Type B pancreatic cell (in vitro differentiated cells): ENCODE results near the gene C11orf71. TPM values are rescaled to one million over a fixed set of nuclear protein-coding genes. Genes with fewer than 3 reads are reported as not detected.

Source experiments
- DNase-seq: peaks from one replicate; pipeline ENCODE4 v3.0.0; 2021; ENCODE audit warnings: mixed read lengths; ENCODE audit not compliant: unreplicated experiment; ENCODE audit errors: extremely low spot score
- H3K27ac Mint-ChIP-seq: 2 replicates; pipeline ENCODE4 v1.8.0; 2021; ENCODE audit warnings: mild to moderate bottlenecking, mixed read lengths
- H3K27me3 Mint-ChIP-seq: 2 replicates; pipeline ENCODE4 v1.8.0; 2021; ENCODE audit warnings: mixed read lengths
- H3K36me3 Mint-ChIP-seq: 2 replicates; pipeline ENCODE4 v1.8.0; 2021; ENCODE audit warnings: mixed read lengths
- H3K4me1 Mint-ChIP-seq: one replicate; pipeline ENCODE4 v1.8.0; 2021; ENCODE audit warnings: mixed read lengths; ENCODE audit not compliant: unreplicated experiment
- H3K4me3 Mint-ChIP-seq: 2 replicates; pipeline ENCODE4 v1.8.0; 2021; ENCODE audit warnings: mild to moderate bottlenecking, mixed read lengths
- H3K9me3 Mint-ChIP-seq: 2 replicates; pipeline ENCODE4 v1.8.0; 2021; ENCODE audit warnings: mixed read lengths
- total RNA-seq: library from RNA; stranded (reverse); gene quantifications from 2 replicates; pipeline ENCODE4 v1.2.1, GENCODE V29; 2021; ENCODE audit warnings: low replicate concordance
- TF ChIP-seq, protein P1 (sequence below): fragments of 200-600 bp; sonication (generic); conservative IDR thresholded peaks from 2 replicates; pipeline ENCODE4 v1.5.0; 2021; ENCODE audit warnings: antibody characterized with exemption, mild to moderate bottlenecking

C11orf71 gene
- total RNA-seq, 1 donor from 2014 or later = 11.8 TPM

DNA sequence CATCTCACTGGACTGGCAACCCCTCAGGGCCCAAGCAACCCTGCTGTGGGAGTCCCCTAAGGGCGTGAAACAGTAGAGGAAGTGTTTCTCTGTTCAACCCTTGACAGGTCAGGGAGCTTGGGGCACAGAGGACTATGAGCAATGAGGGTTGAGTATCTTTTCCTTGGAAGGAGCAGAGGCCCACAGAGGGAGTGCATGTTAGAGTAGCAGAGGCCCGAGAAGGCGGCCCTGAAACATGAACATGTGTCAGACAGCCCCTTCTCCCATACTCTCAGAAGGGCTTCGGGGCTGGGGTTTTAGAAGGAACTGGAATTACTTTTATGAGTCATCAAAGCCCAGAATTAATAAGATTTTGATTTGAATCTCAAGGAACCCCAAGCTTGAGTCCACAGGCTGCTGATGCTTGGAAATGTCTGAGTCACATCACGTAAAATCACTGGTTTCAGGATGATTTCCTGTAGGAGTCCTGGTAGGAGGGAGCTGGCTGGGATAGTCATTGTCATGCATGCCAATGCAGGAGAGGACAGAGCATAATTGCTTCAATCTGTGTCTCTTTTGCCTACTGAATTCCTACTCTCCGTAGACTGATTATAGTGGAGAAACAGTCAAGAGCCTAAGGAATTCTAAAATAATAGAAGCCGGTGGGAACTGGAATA, 22.6 kb downstream of the C11orf71 start:
- DNase-seq = no peak
- Mint-ChIP-seq H3K27ac (no peak overlapping the region), H3K36me3 (no peaks in the 10 kb centered on the region), H3K4me3 (no peak overlapping the region), H3K27me3 (peaks cover 12% of the 10 kb centered on the region), H3K9me3 (no peaks in the 10 kb centered on the region), H3K4me1 (no peaks in the 10 kb centered on the region)
- TF ChIP-seq, protein P1, sequence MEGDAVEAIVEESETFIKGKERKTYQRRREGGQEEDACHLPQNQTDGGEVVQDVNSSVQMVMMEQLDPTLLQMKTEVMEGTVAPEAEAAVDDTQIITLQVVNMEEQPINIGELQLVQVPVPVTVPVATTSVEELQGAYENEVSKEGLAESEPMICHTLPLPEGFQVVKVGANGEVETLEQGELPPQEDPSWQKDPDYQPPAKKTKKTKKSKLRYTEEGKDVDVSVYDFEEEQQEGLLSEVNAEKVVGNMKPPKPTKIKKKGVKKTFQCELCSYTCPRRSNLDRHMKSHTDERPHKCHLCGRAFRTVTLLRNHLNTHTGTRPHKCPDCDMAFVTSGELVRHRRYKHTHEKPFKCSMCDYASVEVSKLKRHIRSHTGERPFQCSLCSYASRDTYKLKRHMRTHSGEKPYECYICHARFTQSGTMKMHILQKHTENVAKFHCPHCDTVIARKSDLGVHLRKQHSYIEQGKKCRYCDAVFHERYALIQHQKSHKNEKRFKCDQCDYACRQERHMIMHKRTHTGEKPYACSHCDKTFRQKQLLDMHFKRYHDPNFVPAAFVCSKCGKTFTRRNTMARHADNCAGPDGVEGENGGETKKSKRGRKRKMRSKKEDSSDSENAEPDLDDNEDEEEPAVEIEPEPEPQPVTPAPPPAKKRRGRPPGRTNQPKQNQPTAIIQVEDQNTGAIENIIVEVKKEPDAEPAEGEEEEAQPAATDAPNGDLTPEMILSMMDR = no peak

DNA sequence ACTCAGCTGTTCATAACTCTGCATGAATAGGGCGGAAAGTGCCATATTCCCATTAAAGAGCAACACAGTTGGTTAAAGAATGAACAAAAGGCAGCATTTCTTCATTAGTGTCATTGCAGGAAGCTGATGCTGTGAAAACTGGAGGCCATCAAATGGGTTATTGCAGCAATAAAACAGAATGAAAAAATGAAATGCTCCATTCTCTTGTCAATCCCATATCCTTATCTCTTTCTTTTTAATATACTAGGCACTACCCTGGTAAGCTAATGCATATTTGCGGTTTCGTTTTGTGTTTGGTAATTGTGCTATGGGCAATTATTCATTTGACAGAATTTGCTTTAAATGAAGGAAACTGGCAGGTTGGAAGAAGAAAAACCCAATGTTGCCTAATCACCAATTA, 25.3 kb downstream of the C11orf71 start:
- TF ChIP-seq, protein P1 = no peak
- Mint-ChIP-seq H3K4me1 (no peaks in the 10 kb centered on the region), H3K27ac (no peak overlapping the region), H3K4me3 (no peak overlapping the region), H3K36me3 (no peaks in the 10 kb centered on the region), H3K27me3 (peaks cover 6% of the 10 kb centered on the region), H3K9me3 (no peaks in the 10 kb centered on the region)
- no peak for DNase-seq

DNA sequence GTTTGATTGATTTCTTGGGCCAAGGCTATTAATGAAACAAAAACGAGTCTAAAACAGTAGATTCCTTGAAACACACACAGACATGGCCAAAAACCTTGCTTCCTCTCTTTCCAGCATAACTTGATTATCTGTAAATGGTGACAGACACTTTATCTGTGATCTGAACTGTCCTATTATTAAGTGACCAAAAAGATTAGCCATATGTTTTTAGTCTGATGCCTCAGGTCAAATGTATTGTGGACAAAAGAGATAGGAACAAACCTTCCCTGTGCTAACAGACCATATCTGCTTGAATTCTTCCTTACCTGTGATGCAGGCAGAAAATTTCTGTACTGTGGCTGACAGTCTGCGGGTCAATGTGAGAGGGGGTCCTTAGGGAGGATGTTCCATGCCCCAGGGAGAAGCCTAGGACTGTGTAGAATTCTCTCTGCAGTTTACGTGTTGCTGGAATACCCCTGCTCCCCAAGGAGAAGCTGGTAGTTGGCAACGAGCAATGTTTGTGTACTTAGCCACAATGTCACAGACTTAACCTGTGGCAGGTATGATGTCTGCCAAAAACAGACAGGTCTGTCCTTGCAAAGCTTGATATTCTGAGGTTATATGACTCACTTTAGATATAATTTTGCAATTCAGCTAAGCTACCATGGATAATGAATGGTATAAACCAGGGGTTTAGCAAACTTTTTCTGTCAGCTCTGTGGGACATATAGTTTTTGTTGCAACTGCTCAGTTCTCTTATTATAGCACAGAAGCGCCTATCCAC, 31.2 kb downstream of the C11orf71 start:
- Mint-ChIP-seq H3K27ac (no peak overlapping the region), H3K27me3 (no peaks in the 10 kb centered on the region), H3K36me3 (no peaks in the 10 kb centered on the region), H3K4me1 (peaks cover 4% of the 10 kb centered on the region), H3K9me3 (no peaks in the 10 kb centered on the region), H3K4me3 (no peak overlapping the region)
- no peak for DNase-seq
- TF ChIP-seq, protein P1 = no peak

DNA sequence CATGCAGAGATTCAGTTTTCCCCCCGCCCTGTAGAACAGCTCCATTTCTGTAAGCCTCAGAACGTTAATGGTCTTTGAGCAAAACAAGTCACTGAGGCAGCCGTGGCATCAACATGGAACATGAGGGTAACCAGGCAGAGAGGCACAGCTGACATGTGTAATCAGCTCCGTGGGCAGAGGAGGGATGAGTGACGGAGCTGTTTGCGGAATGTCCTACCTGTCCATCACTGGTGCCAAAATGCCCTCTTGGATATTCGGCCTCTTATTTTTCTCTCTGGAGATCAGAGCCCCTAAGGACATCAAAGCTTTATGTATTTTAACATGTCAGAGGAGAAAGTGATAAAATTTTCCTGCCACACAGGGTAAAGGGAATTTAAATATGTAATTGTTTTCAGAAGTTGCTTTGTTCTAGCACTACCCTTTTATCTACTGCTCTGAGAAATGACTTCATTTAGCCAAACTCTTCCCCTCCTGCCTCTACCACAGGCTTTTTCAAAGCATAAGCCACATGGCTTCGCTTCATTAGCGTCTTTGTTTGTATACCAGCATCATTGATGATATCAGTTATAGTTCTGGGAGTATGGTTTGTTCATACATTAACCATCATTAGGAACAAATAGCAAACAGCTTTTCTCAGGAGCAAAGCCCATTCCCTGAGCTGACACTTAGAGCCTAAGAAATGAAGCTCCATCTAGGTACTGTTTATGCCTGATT, 32.9 kb downstream of the C11orf71 start:
- H3K4me3 Mint-ChIP-seq = no peak overlapping the region
- no peak for DNase-seq
- TF ChIP-seq, protein P1 = no peak

DNA sequence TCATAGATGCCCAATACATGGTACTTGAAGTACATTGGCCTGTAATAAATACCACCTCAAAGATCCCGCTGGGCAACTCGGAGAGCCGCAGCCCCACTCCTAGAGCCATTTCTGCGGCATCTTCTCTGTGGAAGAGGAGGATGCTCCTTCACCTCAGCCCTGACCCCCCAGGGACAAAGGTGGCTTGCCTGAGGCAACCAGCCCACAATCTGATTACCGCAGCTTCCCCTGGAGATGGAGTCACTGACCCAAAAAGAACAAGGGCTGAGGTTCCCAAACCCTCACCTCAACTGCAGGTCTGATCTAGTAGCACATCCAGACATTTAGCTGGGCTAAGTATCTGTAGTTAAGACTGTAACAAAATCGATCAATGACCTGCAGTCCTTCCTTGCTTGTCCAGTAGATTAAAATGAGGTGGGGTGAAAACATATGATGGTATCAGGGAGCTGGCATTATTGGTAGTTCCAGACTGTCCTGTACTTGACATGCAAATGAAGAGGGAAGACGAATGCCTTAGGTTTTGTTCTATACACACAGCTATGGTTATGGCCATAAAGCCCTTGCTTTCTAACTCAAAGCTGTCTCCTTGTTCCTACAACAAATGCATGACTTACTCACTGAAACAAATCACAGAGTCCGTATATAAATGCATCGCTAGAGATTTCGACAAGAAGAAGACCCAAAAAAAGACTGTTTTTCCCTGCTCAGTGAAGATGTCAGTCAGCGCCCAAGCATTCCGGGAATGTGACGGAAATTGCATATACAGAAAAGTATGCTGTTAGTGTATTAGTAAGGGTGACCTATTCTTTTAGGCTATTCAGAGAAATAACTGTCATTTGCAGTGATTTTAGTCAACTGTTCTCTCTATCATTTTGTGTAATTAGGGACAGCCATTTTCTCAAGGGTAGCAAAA, 33.7 kb downstream of the C11orf71 start:
- H3K27ac Mint-ChIP-seq = peak overlapping the region; percentile 30
- no peaks in the 10 kb centered on the region for H3K9me3 Mint-ChIP-seq
- TF ChIP-seq, protein P1 = no peak
- H3K4me3 Mint-ChIP-seq = no peak overlapping the region
- H3K4me1 Mint-ChIP-seq = peaks cover 4% of the 10 kb centered on the region
- no peaks in the 10 kb centered on the region for H3K36me3 Mint-ChIP-seq
- no peaks in the 10 kb centered on the region for H3K27me3 Mint-ChIP-seq
- no peak for DNase-seq

More for the DNA sequence above, 32.9 kb downstream of the C11orf71 start:
- Mint-ChIP-seq H3K4me1 (peaks cover 4% of the 10 kb centered on the region), H3K9me3 (no peaks in the 10 kb centered on the region), H3K27me3 (no peaks in the 10 kb centered on the region), H3K27ac (peak overlapping the region; percentile 30), H3K36me3 (no peaks in the 10 kb centered on the region)
